Stomach smooth muscle (tissue), 2 donors: ENCODE results near the gene LMOD2.
A peak's percentile ranks its signal among the peaks of the same experiment; 100 is the strongest.

Source experiments
- H3K27ac ChIP-seq: one replicate; pipeline ENCODE4 v1.7.0; 2013; ENCODE audit warnings: mild to moderate bottlenecking, low read length, inconsistent platforms
- H3K27me3 ChIP-seq, 2 donors: one replicate each; pipeline ENCODE4 v1.7.0; 2013; ENCODE audit warnings: low read length in 2 of 2; ENCODE audit not compliant: insufficient read depth in 2 of 2, control insufficient read depth in 1 of 2
- H3K36me3 ChIP-seq, 2 donors: one replicate each; pipeline ENCODE4 v1.7.0; 2013; ENCODE audit warnings: low read length in 2 of 2; ENCODE audit not compliant: control insufficient read depth in 2 of 2, insufficient read depth in 2 of 2
- H3K4me1 ChIP-seq: one replicate; pipeline ENCODE4 v1.7.0; 2013; ENCODE audit warnings: low read length; ENCODE audit not compliant: control insufficient read depth, insufficient read depth
- H3K4me3 ChIP-seq, 2 donors: one replicate each; pipeline ENCODE4 v1.7.0; 2013; ENCODE audit warnings: low read length in 2 of 2
- H3K9ac ChIP-seq, 2 donors: one replicate each; pipeline ENCODE4 v1.7.0; 2013; ENCODE audit warnings: low read length in 2 of 2, mild to moderate bottlenecking in 1 of 2
- H3K9me3 ChIP-seq, 2 donors: one replicate each; pipeline ENCODE4 v1.7.0; 2013; ENCODE audit warnings: low read length in 2 of 2; ENCODE audit not compliant: control insufficient read depth in 2 of 2
- donor health status: healthy.
- donor health status: Pancreatic carcinoma.

The LMOD2 gene

DNA sequence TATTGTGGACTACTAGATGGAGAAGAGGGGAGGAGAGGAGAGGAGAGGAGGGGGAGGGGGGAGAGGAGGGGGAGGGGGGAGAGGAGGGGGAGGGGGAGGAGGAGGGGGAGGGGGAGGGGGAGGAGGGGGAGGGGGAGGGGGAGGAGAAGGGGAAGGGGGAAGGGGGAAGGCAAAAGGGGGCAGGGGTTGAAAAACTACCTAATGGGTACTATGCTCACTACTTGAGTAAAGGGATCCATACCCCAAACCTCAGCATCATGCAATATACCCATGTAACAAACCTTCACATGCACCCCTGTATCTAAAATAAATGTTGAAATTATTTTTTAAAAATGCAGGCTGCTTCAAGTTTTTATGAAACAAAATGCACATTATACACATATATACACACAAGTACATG lies 15.1 kb upstream of the LMOD2 start:
- H3K36me3 ChIP-seq: no peaks in the 10 kb centered on the region
- no peaks in the 10 kb centered on the region for H3K9me3 ChIP-seq
- H3K4me1 ChIP-seq: peaks cover 6% of the 10 kb centered on the region
- H3K27ac ChIP-seq: no peak overlapping the region
- no peak overlapping the region for H3K4me3 ChIP-seq
- peaks cover 0 to 3% of the 10 kb centered on the region in 2 donors for H3K27me3 ChIP-seq
- H3K9ac ChIP-seq: no peak overlapping the region

DNA sequence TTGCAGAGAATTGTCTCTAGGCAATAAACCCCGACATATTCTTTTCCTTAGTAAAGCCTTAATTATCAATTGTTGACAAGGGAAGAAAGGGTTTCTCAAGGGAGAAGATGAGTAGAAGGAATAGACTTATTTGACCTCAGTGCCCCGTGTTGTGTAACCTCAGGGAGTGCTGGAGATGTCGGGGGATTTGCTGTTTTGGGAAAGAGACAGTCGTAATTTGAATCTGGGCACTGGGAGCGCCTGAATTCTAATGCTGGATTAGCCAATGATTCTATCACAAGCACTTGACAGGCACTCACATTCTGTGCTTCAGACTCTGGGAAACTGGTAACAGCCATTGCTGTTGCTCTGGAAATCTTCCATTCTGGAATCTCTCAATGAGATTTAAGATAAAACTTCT lies 13.8 kb upstream of the LMOD2 start:
- no peaks in the 10 kb centered on the region for H3K9me3 ChIP-seq
- no peak overlapping the region for H3K9ac ChIP-seq
- no peak overlapping the region for H3K4me3 ChIP-seq
- peaks cover 0 to 3% of the 10 kb centered on the region in 2 donors for H3K27me3 ChIP-seq
- no peaks in the 10 kb centered on the region for H3K36me3 ChIP-seq
- H3K27ac ChIP-seq: no peak overlapping the region
- H3K4me1 ChIP-seq: peaks cover 7% of the 10 kb centered on the region

DNA sequence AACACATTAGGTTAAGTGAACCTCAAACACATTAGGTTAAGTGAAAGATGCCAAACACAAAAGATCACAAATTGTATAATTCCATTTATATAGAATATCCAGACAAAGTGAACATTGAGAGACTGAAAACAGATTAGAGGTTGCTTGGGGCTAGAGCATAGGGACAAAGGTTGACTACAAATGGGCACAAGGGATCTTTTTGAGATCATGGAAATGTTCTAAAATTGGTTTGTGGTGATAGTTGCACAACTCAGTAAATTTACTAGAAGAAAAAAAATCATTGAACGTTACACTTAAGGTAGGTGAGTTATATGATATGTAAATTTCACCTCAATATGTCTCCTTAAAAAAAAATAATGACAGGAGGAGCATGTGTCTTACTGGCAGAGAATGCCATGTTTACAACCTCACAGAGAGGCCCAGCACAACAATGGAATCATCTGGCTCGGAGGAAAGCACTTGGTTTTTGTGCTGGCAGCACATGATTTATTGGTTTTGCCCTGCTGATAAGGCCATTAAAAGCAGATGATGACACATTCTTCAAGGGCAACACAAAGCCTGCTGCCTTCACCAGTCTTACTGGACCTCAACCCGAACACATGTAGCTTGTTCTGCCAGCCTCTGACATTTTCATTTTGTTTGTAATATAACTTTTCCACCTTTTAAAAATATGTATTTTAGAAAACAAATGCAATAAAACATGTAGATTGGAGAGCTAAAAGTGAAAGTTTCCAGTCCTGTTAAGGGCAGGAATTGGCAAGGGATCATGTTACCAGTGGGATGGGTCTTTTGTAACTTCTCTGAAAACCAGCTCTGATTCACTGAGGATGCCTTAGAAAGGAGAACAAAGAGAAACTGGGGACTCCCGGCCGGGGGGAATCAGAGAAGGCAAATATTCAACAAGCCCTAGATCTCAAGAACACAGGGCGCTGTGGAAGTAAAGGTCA lies 11.9 kb upstream of the LMOD2 start:
- H3K27me3 ChIP-seq: no peaks in the 10 kb centered on the region
- peaks cover 7% of the 10 kb centered on the region for H3K4me1 ChIP-seq
- no peaks in the 10 kb centered on the region for H3K36me3 ChIP-seq
- peak overlapping the region in 1 of 2 donors; percentile 10 for H3K4me3 ChIP-seq
- no peak overlapping the region for H3K9ac ChIP-seq
- H3K27ac ChIP-seq: no peak overlapping the region
- H3K9me3 ChIP-seq: no peaks in the 10 kb centered on the region

DNA sequence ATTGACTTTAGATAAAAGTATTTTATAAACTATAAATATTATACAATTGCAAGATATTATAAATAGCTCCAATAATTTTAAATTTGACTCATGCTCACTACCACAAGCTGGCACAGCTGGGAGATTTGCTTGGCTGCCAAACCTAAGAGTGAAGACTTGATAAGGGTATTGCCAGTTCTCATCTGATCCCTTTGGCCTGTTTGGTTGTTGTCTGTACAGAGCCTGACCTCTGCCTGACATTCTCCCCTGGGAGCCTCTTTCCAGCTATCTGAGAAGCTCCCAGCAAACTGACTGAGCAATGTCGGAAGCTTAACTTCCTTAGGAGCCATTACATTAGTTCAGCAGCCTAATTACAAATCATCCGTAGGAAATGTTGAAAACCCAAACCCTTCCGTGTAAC lies 10.2 kb upstream of the LMOD2 start:
- no peak overlapping the region for H3K27ac ChIP-seq
- H3K9ac ChIP-seq: no peak overlapping the region
- no peaks in the 10 kb centered on the region for H3K27me3 ChIP-seq
- H3K36me3 ChIP-seq: no peaks in the 10 kb centered on the region
- peaks cover 7% of the 10 kb centered on the region for H3K4me1 ChIP-seq
- H3K9me3 ChIP-seq: no peaks in the 10 kb centered on the region
- H3K4me3 ChIP-seq: no peak overlapping the region

DNA sequence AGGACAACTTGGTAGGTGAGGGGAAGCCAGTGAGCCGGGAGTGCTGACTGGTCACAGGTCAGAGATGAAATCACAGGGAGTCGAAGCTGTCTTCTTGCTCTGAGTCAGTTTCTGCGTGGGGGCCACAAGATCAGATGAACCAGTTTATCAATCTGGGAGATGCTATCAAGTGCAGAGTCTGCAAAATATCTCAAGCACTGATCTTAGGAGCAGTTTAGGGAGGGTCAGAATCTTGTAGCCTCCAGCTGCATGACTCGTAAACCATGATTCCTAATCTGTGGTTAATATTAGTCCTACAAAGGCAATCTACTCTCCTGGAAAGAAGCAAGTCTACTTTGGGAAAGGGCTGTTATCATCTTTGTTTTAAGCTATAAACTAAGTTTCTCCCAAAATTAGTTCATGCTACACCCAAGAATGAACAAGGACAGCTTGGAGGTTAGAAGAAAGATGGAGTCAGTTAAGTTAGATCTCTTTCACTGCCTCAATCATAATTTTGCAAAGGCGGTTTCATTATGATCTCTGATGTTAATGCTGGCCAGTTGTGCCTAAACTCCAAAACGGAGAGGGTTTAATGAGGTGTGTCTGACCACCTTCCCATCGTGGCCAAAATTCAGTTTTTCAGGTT lies 8.4 kb upstream of the LMOD2 start:
- H3K9ac ChIP-seq: no peak overlapping the region
- H3K27me3 ChIP-seq: no peaks in the 10 kb centered on the region
- H3K9me3 ChIP-seq: no peaks in the 10 kb centered on the region
- no peaks in the 10 kb centered on the region for H3K36me3 ChIP-seq
- H3K4me1 ChIP-seq: peaks cover 7% of the 10 kb centered on the region
- H3K4me3 ChIP-seq: no peak overlapping the region
- no peak overlapping the region for H3K27ac ChIP-seq

DNA sequence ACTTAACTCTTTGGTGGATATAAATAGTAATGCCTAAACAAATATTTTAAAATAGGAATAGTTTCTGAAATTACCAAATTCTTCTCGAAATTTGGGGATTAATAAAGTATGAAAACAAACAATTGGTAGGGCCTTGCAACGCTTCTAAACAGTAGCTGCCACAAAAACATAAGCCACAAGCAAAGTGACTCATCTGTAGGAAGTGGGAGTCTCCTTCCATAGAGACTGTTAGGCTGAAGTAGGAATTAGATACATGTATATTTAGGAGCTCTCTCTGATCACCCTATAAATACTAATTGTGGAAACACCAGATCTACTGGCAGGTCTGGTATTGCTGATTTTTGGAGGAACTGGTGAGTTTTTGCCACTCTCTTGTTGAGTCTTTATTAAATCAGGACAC lies 5.7 kb upstream of the LMOD2 start:
- H3K9me3 ChIP-seq: no peaks in the 10 kb centered on the region
- no peaks in the 10 kb centered on the region for H3K27me3 ChIP-seq
- no peak overlapping the region for H3K27ac ChIP-seq
- no peak overlapping the region for H3K4me3 ChIP-seq
- H3K4me1 ChIP-seq: peaks cover 2% of the 10 kb centered on the region
- H3K9ac ChIP-seq: no peak overlapping the region
- H3K36me3 ChIP-seq: no peaks in the 10 kb centered on the region

DNA sequence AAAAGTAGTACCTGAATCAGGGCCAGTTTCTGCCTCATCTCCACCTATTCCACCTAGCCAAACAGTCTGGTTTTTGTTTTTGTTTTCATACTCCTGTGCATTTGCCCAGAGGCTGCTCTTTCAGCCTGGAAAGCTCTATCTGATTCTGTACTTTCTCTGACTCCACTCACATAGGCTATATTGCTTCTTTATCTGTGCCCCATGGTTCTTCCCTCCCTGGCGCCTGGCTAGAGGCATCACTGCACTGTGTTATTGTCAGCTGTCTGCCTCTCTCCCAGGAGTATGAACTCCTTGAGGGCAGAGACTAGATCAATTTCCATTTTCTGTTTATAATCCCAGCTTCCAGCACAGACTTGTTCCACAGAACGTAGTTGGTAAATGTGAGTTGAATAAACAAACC lies 5.1 kb upstream of the LMOD2 start:
- no peaks in the 10 kb centered on the region for H3K27me3 ChIP-seq
- no peaks in the 10 kb centered on the region for H3K36me3 ChIP-seq
- H3K9me3 ChIP-seq: no peaks in the 10 kb centered on the region
- H3K27ac ChIP-seq: no peak overlapping the region
- H3K9ac ChIP-seq: no peak overlapping the region
- H3K4me3 ChIP-seq: no peak overlapping the region
- peaks cover 1% of the 10 kb centered on the region for H3K4me1 ChIP-seq

DNA sequence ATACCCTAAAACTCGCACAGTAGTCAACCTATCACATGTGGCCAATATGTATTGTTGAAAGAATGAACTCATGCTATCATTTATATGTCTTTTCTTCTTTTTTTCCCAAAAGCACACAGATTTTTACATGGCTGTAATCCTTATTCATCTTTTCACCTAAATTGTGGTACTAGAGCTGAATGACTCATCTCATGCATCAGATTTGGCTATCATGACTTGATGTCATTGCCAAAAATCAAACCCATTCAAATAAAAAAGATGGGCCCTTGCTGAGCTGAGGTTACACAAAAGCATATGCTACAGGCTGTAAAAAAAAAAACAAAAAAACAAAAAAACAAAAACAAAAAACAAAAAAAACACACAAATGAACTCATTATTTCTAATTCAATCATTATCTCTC lies 3.3 kb upstream of the LMOD2 start:
- Histone ChIP-seq H3K27me3 (no peaks in the 10 kb centered on the region), H3K4me3 (no peak overlapping the region), H3K9me3 (no peaks in the 10 kb centered on the region), H3K27ac (no peak overlapping the region), H3K9ac (no peak overlapping the region), H3K36me3 (no peaks in the 10 kb centered on the region), H3K4me1 (no peaks in the 10 kb centered on the region)

DNA sequence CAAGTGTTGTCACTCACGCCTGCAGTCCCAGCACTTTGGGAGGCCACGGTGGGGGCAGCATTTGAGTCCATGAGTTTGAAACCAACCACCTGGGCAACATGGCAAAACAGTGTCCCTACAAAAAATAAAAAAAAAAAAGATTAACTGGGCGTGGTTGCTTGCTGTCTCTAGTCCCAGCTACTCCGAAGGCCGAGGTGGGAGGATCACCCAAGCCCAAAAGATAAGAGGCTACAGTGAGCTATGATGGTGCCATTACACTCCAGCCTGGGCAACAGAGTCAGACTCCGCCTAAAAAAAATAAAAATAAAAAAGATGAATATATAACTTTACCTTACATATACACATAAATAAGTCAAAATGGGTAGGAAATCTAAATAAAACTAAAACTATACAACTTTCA lies 2.5 kb upstream of the LMOD2 start:
- H3K27me3 ChIP-seq: no peaks in the 10 kb centered on the region
- no peak overlapping the region for H3K9ac ChIP-seq
- no peaks in the 10 kb centered on the region for H3K4me1 ChIP-seq
- H3K9me3 ChIP-seq: no peaks in the 10 kb centered on the region
- no peak overlapping the region for H3K27ac ChIP-seq
- H3K36me3 ChIP-seq: no peaks in the 10 kb centered on the region
- no peak overlapping the region for H3K4me3 ChIP-seq

DNA sequence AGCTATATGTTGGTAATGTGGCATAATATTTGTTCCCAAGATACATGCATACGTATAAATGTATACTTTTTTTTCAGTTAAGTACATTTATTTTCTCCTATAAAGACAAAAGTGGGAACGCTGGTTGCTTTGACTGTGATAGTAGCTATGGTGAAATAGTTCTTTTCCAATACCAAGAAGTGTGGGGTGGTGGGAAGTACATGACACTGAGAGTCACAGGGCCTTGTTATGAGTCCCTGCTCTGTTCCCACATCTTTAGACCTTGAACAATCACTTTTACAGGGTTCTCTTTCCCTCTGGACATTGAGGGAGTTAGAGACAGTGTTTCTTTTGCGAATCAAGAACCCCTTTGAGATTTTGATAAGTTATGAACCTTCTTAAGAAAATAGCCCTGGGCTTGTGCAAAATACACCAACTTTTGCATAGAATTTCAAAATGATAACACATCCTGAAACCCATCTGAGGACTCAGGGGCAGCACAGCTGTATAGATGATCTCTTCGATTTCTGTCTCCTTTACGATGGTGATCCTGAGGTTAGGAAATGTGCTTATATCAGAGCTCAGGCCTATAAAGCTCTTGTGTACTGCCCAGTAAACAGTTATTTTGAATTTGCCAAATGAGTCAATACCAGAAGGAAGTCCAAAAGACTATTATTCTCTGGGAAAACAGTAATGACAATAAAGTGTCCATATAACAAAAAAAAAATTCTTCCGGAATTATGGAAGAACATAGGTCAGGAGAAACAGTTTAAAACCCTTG lies 1.1 kb downstream of the LMOD2 start:
- H3K4me1 ChIP-seq: no peaks in the 10 kb centered on the region
- H3K27ac ChIP-seq: no peak overlapping the region
- H3K27me3 ChIP-seq: peaks cover 0 to 5% of the 10 kb centered on the region in 2 donors
- no peak overlapping the region for H3K4me3 ChIP-seq
- H3K9ac ChIP-seq: no peak overlapping the region
- no peaks in the 10 kb centered on the region for H3K9me3 ChIP-seq
- no peaks in the 10 kb centered on the region for H3K36me3 ChIP-seq
